Measurements from ENCODE around the gene SHROOM3.
A peak's percentile ranks its signal among the peaks of the same experiment; 100 is the strongest.

- TF ChIP-seq CTCF (IDR thresholded peaks at IDR 0.05): peak; percentile 89
- no peak for TF ChIP-seq EZH2 (IDR thresholded peaks at IDR 0.05; ENCODE audit: borderline replicate concordance, insufficient read depth, low read depth, low read length, poor library complexity, severe bottlenecking)
Observed at GRCh38 chr4:76430519-76431388, 4.3 kb upstream of the SHROOM3 start.
